HG03342 (cell line): ENCODE data around the gene ADAM19.
"Not testable (repeated sequence)": the region's sequence is repeated elsewhere in the genome, so short reads cannot be mapped to it uniquely, and the experiment has no call there.

Experiments used
- ATAC-seq: cut with Tn5 transposase; IDR thresholded peaks from one replicate; pipeline ENCODE4 v1.9.1; 2021; ENCODE audit warnings: mild to moderate bottlenecking, moderate library complexity; ENCODE audit not compliant: unreplicated experiment

ADAM19 gene

GRCh38 chr5:157444224-157444623 is 131.4 kb downstream of the ADAM19 start:
- no peak for ATAC-seq

- no peak for ATAC-seq
These were observed 132.5 kb downstream of the ADAM19 start for GRCh38 chr5:157443041-157443549.

- ATAC-seq = no peak
These were observed 141.5 kb downstream of the ADAM19 start for GRCh38 chr5:157434096-157434495.

GRCh38 chr5:157431544-157432200 is 143.9 kb downstream of the ADAM19 start:
- ATAC-seq = peak; percentile 78

GRCh38 chr5:157429920-157430319 is 145.7 kb downstream of the ADAM19 start:
- ATAC-seq = not testable (repeated sequence)
